Loucy (cell line): ENCODE data around the gene TCTN1.

ENCODE experiments used
- EZH2phosphoT487 ChIP-seq: fragments of 200-600 bp; IDR thresholded peaks from 2 replicates; pipeline ENCODE4 v1.6.1; 2018; ENCODE audit warnings: antibody characterized with exemption, mild to moderate bottlenecking, moderate library complexity, borderline replicate concordance
- TF ChIP-seq, protein P1 (sequence below): fragments of 200-600 bp; sonication (generic); conservative IDR thresholded peaks from 2 replicates; pipeline ENCODE4 v1.5.1; 2014; ENCODE audit warnings: mild to moderate bottlenecking, antibody characterized with exemption, low read length

GRCh38 chr12:110591451-110592051, 22.4 kb upstream of the TCTN1 start:
- TF ChIP-seq, protein P1, sequence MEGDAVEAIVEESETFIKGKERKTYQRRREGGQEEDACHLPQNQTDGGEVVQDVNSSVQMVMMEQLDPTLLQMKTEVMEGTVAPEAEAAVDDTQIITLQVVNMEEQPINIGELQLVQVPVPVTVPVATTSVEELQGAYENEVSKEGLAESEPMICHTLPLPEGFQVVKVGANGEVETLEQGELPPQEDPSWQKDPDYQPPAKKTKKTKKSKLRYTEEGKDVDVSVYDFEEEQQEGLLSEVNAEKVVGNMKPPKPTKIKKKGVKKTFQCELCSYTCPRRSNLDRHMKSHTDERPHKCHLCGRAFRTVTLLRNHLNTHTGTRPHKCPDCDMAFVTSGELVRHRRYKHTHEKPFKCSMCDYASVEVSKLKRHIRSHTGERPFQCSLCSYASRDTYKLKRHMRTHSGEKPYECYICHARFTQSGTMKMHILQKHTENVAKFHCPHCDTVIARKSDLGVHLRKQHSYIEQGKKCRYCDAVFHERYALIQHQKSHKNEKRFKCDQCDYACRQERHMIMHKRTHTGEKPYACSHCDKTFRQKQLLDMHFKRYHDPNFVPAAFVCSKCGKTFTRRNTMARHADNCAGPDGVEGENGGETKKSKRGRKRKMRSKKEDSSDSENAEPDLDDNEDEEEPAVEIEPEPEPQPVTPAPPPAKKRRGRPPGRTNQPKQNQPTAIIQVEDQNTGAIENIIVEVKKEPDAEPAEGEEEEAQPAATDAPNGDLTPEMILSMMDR: no peak
- TF ChIP-seq EZH2phosphoT487: no peak
